GF-D8 (cell line): ENCODE data around the gene NUDT6.
"Not testable (repeated sequence)": the region's sequence is repeated elsewhere in the genome, so short reads cannot be mapped to it uniquely, and the experiment has no call there.

Experiments used
- DNase-seq: peaks from one replicate; lab custom pipeline; 2025; lab: John Stamatoyannopoulos, UW

Gene NUDT6, protein sequence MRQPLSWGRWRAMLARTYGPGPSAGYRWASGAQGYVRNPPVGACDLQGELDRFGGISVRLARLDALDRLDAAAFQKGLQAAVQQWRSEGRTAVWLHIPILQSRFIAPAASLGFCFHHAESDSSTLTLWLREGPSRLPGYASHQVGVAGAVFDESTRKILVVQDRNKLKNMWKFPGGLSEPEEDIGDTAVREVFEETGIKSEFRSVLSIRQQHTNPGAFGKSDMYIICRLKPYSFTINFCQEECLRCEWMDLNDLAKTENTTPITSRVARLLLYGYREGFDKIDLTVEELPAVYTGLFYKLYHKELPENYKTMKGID

DNA sequence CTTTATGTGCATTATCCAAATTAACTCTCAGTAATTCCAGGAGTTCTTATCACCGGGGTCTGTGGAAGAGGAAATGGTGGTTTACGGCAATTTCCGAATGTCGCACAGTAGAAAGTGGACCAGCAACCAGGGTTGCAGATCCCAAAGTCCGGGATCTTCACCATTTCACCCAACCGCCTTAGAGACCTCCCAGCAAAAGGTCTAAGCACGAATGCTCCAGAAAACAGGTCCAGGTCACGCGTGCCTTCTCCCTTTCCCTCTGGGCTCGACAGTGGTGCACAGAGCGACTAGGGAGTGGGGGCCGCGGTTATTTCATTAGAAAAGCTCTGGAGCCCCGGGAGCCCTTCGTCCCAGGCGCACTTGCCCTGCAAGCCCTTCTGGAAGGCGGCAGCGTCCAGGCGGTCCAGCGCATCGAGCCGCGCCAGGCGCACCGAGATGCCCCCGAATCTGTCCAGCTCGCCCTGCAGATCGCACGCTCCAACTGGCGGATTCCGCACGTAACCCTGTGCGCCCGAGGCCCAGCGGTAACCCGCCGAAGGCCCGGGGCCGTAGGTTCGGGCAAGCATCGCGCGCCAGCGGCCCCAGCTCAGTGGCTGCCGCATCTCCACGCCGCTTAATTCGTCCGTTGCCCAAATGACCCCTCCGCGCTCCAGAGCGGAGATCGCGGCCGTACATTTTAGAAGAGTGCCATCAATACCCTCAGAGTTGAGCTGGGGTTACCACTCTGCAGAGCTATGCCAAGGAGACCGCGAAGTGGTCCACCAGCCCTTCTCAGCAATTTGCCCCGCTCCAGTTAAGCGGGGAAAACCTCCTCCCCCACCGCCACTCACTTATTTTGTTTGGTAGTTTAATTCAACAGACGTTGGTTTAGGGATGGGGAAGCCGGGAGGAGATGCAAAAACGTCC is at the start of gene NUDT6:
Gene NUDT6 (minus strand): TSS at position 627 of the 906 bp plus-strand sequence. CDS start 25 bp downstream, at position 602.
- peak; percentile 55 for DNase-seq

- DNase-seq = no peak
Observed at GRCh38 chr4:122968227-122968812, 45.9 kb upstream of the NUDT6 start.

DNA sequence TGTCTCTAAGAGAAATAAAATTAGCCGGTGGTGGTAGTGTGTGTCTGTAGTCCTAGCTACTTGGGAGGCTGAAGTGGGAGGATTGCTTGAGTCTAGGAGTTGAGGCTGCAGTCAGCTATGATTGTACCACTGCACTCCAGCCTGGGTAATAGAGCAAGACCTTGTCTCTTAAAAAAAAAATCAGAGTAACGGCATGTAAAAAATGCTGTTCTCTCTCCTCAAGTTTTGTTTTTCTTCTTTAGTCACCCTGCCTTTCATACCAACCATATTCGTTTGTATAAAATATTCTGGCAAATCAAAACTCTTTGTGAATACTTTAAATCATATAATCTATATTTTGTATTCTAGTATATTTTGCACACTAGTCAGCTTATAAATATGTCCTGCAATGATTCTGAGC is 44.8 kb upstream of the NUDT6 start:
- DNase-seq = no peak

GRCh38 chr4:122966201-122966600 is 43.8 kb upstream of the NUDT6 start:
- no peak for DNase-seq

GRCh38 chr4:122963216-122963615 is 40.8 kb upstream of the NUDT6 start:
- peak; percentile 14 for DNase-seq

- DNase-seq = no peak
Observed at GRCh38 chr4:122960611-122961000, 38.2 kb upstream of the NUDT6 start.

DNA sequence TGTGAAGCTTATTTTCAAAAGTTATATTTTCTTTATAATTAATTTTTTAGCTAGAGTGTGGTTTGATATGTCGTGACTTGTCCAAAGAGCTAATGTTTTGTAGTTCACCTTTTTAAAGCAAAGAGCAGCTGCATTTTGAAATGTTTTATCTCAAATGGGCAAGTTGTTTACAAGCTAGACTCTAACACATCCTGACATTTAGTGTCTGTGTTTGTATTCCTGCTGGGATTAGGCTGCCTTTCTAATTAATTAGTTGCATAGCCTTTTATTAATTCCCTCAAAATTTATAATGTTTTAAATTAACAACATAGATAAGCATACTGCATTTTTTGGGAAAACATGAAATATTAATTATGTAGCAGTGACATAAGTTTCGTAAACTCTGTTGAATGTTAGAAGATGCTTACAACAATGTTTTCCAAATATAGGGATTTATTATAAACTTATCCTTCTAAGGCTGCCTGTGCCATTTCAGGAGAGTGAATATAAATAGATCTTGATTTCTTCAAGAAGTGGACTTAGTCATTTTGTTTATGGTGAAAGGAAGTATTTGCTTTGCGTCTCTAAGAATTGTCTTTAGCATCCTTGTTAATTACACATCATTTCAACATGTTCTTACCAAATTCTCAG is 37.7 kb upstream of the NUDT6 start:
- no peak for DNase-seq

DNA sequence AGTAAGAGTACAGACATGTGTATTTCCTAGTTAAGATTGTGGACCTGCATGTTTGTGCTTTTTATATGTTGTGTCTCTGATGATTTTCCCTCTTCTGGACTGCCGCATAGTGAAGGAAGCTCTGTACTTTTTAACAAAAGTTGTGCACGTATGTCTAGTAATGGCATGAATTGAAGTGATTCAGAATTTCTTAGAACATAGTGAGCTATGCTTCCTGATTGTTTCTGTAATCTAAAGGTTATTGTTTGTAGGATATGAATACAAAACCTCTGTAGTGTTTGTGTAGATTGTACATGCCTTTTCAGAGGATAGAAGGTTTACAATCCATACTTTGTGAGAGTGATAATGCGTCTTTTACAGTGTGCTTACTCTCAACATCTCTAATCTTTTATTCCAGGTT is 37.0 kb upstream of the NUDT6 start:
- DNase-seq = no peak

GRCh38 chr4:122958505-122958904 is 36.1 kb upstream of the NUDT6 start:
- no peak for DNase-seq

GRCh38 chr4:122953924-122954323 is 31.5 kb upstream of the NUDT6 start:
- DNase-seq = no peak

- DNase-seq = no peak
Observed at GRCh38 chr4:122952028-122952427, 29.6 kb upstream of the NUDT6 start.

DNA sequence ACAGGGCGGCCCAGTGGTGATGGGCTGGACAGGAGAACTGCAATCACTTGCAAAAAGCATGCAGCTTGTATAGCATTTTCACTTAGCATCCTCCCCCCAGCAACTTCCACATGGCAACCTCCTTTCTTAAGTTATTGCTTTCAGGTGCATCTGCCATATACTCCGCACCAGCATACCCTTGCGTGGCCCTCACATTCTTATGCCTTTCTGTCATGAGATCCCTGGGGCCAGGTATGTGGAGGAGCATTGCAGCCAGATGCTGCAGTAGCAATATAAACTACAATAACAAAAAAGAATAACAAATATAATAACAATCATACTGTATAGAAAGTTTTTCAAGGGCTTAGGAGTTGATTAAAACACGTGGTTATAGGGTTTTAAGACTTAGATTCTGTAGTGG is 26.3 kb upstream of the NUDT6 start:
- no peak for DNase-seq

DNA sequence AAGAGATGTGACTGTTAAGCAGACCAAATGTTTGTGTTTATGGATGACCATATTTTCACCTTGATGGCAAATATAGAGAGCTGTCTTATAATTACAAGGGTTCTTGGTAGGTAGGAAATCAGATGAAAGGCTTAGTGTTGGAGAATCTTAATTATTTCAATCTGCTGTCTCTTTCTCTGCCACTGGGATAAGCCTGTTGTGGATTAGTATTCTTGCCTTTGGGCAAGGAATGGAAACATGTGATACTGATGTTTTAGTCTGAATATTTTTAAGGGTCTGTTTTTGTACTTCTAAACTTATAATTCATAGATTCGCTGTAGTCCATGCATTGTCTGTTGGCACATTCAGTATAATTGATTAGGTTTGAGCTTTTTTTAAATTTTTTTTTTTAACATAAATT is 23.7 kb upstream of the NUDT6 start:
- no peak for DNase-seq

DNA sequence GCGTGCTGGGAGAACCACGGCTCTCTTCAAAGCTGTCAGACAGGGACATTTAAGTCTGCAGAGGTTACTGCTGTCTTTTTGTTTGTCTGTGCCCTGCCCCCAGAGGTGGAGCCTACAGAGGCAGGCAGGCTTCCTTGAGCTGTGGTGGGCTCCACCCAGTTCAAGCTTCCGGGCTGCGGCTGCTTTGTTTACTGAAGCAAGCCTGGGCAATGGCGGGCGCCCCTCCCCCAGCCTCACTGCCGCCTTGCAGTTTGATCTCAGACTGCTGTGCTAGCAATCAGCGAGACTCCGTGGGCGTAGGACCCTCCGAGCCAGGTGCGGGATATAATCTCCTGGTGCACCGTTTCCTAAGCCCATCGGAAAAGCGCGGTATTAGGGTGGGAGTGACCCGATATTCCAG is 22.7 kb upstream of the NUDT6 start:
- not testable (repeated sequence) for DNase-seq

DNA sequence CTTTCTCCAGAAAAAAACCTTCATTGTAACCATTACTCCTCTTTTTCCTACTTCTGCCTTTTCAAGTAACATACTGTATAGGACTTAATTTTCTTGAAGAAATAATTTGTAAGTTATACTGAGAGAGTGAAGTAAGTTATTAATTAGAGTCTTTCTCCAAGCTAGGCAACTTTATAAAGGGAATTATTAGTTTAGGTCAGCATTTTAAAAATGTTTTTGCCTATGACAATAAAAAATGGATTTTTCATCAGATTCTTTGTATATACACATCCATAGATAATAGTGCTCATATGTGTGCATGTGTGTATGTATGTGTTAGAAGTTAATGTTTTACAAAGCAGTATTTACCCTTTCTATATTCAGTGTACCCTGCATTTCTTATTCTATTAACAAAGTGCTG is 10.4 kb upstream of the NUDT6 start:
- no peak for DNase-seq

GRCh38 chr4:122930862-122931261 is 8.5 kb upstream of the NUDT6 start:
- peak; percentile 4 for DNase-seq

- no peak for DNase-seq
Observed at GRCh38 chr4:122928930-122929329, 6.5 kb upstream of the NUDT6 start.

DNA sequence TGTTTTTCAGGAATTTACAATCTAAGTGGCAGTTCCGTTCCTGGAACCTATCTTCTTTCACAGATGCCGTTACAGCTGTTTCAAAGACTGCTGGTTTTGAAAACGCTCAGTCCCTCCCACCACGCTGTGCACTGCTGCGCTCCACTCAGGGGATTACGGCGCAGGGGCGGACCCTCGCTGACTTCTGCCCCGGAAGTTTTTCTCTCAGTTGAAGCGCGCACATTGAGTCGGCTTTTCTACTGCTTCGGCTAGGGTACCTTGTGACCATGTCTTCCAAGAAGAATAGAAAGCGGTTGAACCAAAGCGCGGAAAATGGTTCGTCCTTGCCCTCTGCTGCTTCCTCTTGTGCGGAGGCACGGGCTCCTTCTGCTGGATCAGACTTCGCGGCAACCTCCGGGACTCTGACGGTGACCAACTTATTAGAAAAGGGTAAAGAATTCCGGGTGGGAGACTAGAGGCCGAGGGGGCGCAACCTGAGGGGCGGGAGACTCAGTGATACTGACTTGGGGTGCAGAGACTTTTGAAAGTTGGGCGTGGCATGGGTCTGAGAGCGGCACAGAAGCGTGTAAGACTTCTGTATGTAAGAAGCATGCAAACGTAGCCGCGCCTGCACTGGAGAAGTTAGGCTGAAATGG is 597 bp upstream of the NUDT6 start:
- DNase-seq = peak; percentile 83

- DNase-seq = no peak
Observed at GRCh38 chr4:122921300-122921699, 1.1 kb downstream of the NUDT6 start.

GRCh38 chr4:122920473-122920872 is 1.9 kb downstream of the NUDT6 start:
- DNase-seq = no peak

DNA sequence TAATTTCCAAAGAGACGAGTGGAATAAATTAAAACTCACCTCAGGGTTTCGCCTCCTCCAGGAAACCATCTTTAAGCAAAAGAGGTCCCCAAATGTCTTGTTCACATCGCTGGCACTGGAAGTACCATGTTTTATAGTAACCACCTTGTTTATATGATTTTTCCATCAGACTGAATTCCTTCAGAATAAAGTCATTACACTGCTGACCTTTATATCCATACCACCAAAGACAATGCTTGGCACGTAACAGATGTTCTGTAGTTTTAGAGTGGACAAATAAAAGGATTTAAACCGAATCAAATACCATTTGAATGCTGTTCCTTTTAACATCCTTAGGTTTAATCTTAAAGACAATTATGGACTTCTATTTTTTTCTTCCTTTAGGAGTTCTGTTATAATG is 4.7 kb downstream of the NUDT6 start:
- no peak for DNase-seq

GRCh38 chr4:122914938-122915337 is 7.5 kb downstream of the NUDT6 start:
- DNase-seq = no peak
